ENCODE measurements around the gene HNRNPA1L2.

DNA sequence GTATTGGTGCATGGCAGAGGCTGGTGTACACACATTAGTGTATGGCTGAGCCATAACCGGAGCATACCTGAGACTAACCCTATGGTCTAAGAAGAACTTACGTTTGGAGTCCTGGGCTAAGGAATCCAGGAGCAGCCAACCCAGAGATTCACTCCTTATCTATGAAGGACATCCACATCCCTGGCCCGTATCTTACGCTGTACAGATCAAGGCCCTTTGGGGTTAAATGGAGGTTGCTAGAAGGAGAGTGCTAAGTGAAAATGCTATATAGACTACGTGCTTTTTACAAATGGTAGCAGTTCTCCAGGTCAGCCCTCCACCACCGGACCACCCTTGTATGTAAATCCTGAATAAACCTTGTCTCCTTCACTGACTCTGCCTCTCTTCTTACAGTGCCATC lies 8.5 kb downstream of the HNRNPA1L2 start:
- no peak for TF ChIP-seq POLR2AphosphoS5 (IDR thresholded peaks at IDR 0.05)
- no peak for TF ChIP-seq EP300 (IDR thresholded peaks at IDR 0.05)

Measured in gastroesophageal sphincter (tissue), 2 donors.